OCI-LY7 (cell line): Measurements from ENCODE around the gene TESPA1.

Experiments
- CTCF ChIP-seq: fragments of 200-600 bp; sonication (generic); conservative IDR thresholded peaks from 2 replicates; pipeline ENCODE4 v1.5.1; 2014; ENCODE audit warnings: mild to moderate bottlenecking, antibody characterized with exemption, low read length, moderate library complexity, mixed read lengths
- EZH2phosphoT487 ChIP-seq: fragments of 200-600 bp; sonication (generic); IDR thresholded peaks from 2 replicates; pipeline ENCODE4 v1.6.1; 2018; ENCODE audit warnings: low read depth, borderline replicate concordance, mild to moderate bottlenecking, mixed run types, antibody characterized with exemption, low read length, moderate library complexity, mixed read lengths

GRCh38 chr12:54983536-54984101 is 943 bp downstream of the TESPA1 start:
- TF ChIP-seq CTCF (no peak), EZH2phosphoT487 (no peak)
